Lung (tissue), 12 donors: ENCODE measurements around the gene VIPR1. TPM values are rescaled to one million over a fixed set of nuclear protein-coding genes. Genes with fewer than 3 reads are reported as not detected.
A peak's percentile ranks its signal among the peaks of the same experiment; 100 is the strongest.

Experiments
- ATAC-seq: fragments of 200-7000 bp; cut with Tn5 transposase; one replicate; pipeline ENCODE4 v1.9.1; 2020; ENCODE audit warnings: moderate number of reproducible peaks; ENCODE audit not compliant: insufficient read depth, low FRiP score
- DNase-seq, 3 donors: peaks; one replicate each; pipeline ENCODE4 v3.0.0-alpha.2; 2013 to 2017
- H3K27ac ChIP-seq, 2 donors: one replicate each; pipeline ENCODE4 v1.5.1; 2013; ENCODE audit warnings: mild to moderate bottlenecking in 2 of 2, moderate library complexity in 2 of 2, control low read depth in 1 of 2, inconsistent platforms in 1 of 2, low read depth in 1 of 2, low read length in 1 of 2
- H3K27me3 ChIP-seq, 3 donors: one replicate each; pipeline ENCODE4 v1.5.1; 2013; ENCODE audit warnings: low read length in 2 of 3; ENCODE audit not compliant: control insufficient read depth in 3 of 3, insufficient read depth in 3 of 3
- H3K36me3 ChIP-seq, 4 donors: one replicate each; pipeline ENCODE4 v1.5.1; 2013; ENCODE audit warnings: low read length in 4 of 4, mild to moderate bottlenecking in 1 of 4, moderate library complexity in 1 of 4; ENCODE audit not compliant: control insufficient read depth in 4 of 4, insufficient read depth in 4 of 4
- H3K4me1 ChIP-seq, 5 donors: one replicate each; pipeline ENCODE4 v1.5.1; 2013; ENCODE audit warnings: low read length in 5 of 5, mild to moderate bottlenecking in 2 of 5, moderate library complexity in 1 of 5; ENCODE audit not compliant: control insufficient read depth in 5 of 5, insufficient read depth in 5 of 5
- H3K4me3 ChIP-seq: one replicate; pipeline ENCODE4 v1.5.1; 2013; ENCODE audit warnings: mild to moderate bottlenecking, control low read depth, moderate library complexity
- H3K9ac ChIP-seq, 2 donors: one replicate each; pipeline ENCODE4 v1.5.1; 2013; ENCODE audit warnings: low read length in 2 of 2, control low read depth in 1 of 2; ENCODE audit not compliant: insufficient read depth in 1 of 2
- H3K9me3 ChIP-seq, 4 donors: one replicate each; pipeline ENCODE4 v1.5.1; 2013; ENCODE audit warnings: low read length in 3 of 4, mild to moderate bottlenecking in 1 of 4, moderate library complexity in 1 of 4; ENCODE audit not compliant: control insufficient read depth in 4 of 4, insufficient read depth in 3 of 4
- WGBS, 2 donors: extraction: QIAGEN DNeasy Blood & Tissue Kit; methylation state at CpG; one replicate each; pipeline ENCODE4 v1.1.7; 2013; 5-methylcytosine and 5-hydroxymethylcytosine counted together
- polyA plus RNA-seq, 2 donors: library from polyadenylated mRNA; stranded (reverse); fragments of 200-250 nt; gene quantifications; one replicate each; pipeline ENCODE4 v1.2.1, GENCODE V29; 2013
- total RNA-seq, 2 donors: library from RNA; depleted of rRNA in 1 of 2; stranded (reverse); fragments of >200 nt in 1 of 2; gene quantifications; one replicate each; pipeline ENCODE4 v1.2.1, GENCODE V29; 2014 to 2021
- TF ChIP-seq, protein P1 (sequence below): IDR thresholded peaks from 2 replicates; pipeline ENCODE4 v1.5.1; 2012; ENCODE audit warnings: mild to moderate bottlenecking; ENCODE audit errors: control extremely low read depth, extremely low read depth
- donor health status: control.
- donor health status: control.
- donor health status: Bipolar disorder and iron deficiency.
- donor health status: healthy.
- donor health status: DM: yes; HTN: yes; CAD: no.

Gene VIPR1
- total and polyA plus RNA-seq, 4 donors, result 24.8 to 89.8 (median 65.0) TPM

DNA sequence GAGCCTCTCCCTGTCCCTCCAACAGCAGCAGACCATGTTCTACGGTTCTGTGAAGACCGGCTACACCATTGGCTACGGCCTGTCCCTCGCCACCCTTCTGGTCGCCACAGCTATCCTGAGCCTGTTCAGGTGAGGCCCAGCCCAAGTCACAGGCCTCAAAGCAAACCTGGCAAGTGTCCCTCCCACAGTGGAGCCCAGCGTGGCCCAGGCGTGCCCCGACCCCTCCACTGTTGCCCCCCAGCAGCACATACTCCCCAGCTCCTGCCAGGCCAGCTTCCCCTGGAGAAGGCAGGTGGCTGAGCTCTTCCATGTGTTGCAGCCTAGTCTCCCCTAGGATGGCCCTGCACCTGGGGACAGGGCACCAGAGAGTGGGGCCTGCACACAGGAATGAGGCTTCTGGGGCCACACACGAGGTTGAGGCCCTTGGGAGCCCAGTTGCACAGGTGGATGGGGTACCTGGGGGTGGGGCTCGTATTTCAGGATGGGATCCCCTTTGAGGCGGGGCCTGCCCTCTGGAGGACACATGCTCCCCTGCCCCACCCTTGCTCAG lies 25.0 kb downstream of the VIPR1 start:
- Histone ChIP-seq H3K36me3 (peaks cover 0 to 34% (median 0%) of the 10 kb centered on the region in 4 donors), H3K4me3 (no peak overlapping the region), H3K27ac (peak overlapping the region in 1 of 2 donors; percentile 11), H3K9ac (no peak overlapping the region), H3K9me3 (no peaks in the 10 kb centered on the region), H3K27me3 (no peaks in the 10 kb centered on the region), H3K4me1 (peaks cover 0 to 33% (median 0%) of the 10 kb centered on the region in 5 donors)
- WGBS, 2 donors, result 89 to 94% methylated on average over 11 of the region's 11 CpGs
- TF ChIP-seq, protein P1, sequence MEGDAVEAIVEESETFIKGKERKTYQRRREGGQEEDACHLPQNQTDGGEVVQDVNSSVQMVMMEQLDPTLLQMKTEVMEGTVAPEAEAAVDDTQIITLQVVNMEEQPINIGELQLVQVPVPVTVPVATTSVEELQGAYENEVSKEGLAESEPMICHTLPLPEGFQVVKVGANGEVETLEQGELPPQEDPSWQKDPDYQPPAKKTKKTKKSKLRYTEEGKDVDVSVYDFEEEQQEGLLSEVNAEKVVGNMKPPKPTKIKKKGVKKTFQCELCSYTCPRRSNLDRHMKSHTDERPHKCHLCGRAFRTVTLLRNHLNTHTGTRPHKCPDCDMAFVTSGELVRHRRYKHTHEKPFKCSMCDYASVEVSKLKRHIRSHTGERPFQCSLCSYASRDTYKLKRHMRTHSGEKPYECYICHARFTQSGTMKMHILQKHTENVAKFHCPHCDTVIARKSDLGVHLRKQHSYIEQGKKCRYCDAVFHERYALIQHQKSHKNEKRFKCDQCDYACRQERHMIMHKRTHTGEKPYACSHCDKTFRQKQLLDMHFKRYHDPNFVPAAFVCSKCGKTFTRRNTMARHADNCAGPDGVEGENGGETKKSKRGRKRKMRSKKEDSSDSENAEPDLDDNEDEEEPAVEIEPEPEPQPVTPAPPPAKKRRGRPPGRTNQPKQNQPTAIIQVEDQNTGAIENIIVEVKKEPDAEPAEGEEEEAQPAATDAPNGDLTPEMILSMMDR, result no peak
- DNase-seq (no peak), ATAC-seq (no peak)

DNA sequence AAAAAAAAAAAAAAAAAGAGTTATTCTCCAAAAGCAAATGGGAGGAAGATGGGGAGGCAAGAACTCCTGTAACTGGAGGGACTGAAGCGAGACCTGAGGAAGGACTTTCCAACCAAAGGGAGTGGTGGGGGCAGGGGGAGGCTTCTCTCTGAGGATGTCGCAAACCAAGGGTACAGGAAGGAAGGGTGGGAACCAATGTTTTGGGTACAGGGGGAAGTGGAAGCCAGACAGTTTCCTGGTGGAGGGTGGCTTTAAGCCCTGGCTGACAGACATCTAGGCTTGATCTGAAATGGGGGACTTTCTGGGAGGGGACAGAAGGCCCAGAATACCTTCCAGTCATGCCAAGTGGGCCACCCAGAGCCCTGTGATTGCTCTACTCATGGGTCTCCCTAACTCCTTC lies 27.0 kb downstream of the VIPR1 start:
- WGBS, 2 donors, result 10 to 53% methylated on average over 2 of the region's 2 CpGs
- peaks cover 0 to 34% (median 0%) of the 10 kb centered on the region in 4 donors for H3K36me3 ChIP-seq
- no peak overlapping the region for H3K9ac ChIP-seq
- TF ChIP-seq, protein P1, result no peak
- peaks cover 0 to 37% (median 0%) of the 10 kb centered on the region in 5 donors for H3K4me1 ChIP-seq
- peak overlapping the region in 1 of 2 donors; percentile 7 for H3K27ac ChIP-seq
- H3K27me3 ChIP-seq, result no peaks in the 10 kb centered on the region
- H3K4me3 ChIP-seq, result no peak overlapping the region
- ATAC-seq (peak; percentile 14), DNase-seq (no peak)
- H3K9me3 ChIP-seq, result no peaks in the 10 kb centered on the region

DNA sequence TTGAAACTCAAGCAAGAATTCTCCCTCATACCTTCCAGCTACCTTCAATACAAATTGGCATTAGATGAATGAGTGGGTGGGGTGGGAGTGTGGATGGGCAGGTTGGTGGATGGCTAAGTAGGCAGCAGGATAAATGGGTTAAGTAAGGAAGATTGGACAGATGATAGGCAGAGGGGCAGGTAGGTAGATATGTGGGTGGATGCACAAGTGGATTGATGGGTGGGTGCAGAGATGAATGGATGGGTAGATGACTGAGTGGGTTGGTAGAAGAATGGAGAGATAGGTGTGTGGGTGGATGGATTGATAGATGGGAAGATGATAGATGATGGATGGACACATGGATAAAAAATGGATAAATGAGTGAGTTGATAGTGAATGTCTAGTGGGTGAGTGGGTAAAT lies 27.6 kb downstream of the VIPR1 start:
- H3K27me3 ChIP-seq, result no peaks in the 10 kb centered on the region
- H3K4me1 ChIP-seq, result peaks cover 0 to 37% (median 0%) of the 10 kb centered on the region in 5 donors
- TF ChIP-seq, protein P1, result no peak
- peaks cover 0 to 34% (median 0%) of the 10 kb centered on the region in 4 donors for H3K36me3 ChIP-seq
- ATAC-seq (no peak), DNase-seq (no peak)
- H3K27ac ChIP-seq, result peak overlapping the region in 1 of 2 donors; percentile 7
- H3K9me3 ChIP-seq, result no peaks in the 10 kb centered on the region
- no peak overlapping the region for H3K9ac ChIP-seq
- no peak overlapping the region for H3K4me3 ChIP-seq

DNA sequence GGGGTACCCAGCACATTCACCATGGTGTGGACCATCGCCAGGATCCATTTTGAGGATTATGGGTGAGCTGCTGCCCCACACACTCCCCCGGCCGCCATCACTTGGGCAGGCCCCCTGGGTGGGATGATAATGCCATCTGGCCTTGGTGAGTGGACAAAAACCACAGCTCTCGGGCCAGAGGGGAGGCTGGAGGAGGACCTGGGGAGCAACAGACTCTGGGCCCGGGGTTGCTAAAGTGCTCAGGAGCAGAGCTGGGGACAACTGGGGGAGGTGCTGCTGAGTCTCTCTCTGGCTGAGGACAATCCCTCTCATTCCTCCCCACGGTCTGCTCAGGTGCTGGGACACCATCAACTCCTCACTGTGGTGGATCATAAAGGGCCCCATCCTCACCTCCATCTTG lies 29.0 kb downstream of the VIPR1 start:
- Histone ChIP-seq H3K27ac (peak overlapping the region in 1 of 2 donors; percentile 59), H3K4me1 (peaks cover 0 to 34% (median 0%) of the 10 kb centered on the region in 5 donors), H3K27me3 (no peaks in the 10 kb centered on the region), H3K36me3 (peaks cover 0 to 28% (median 0%) of the 10 kb centered on the region in 4 donors), H3K9ac (no peak overlapping the region), H3K9me3 (no peaks in the 10 kb centered on the region), H3K4me3 (no peak overlapping the region)
- WGBS, 2 donors, result 93 to 94% methylated on average over 6 of the region's 6 CpGs
- TF ChIP-seq, protein P1, result no peak
- DNase-seq (no peak), ATAC-seq (no peak)
